ENCODE measurements around the gene SPEN.

SPEN gene

DNA sequence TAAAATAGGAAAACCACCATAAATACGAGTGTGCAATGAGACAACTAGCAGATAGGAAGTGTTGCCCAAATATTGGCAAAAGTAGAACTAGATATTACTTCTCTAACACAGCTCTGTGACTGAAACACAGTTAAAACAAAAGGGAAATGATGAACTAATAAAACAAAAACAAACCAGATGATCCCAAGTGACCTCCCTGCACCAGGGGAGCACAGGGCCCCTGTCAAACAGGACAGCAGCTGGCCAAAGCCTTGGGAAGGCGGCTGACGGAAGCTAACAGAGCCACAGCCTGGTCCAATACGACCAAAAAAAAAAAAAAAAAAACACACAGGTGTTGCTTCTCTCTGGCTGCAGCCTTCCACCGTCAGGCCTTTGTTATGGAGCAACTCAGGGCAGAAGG, 110.6 kb downstream of the SPEN start:
- Histone ChIP-seq H3K4me3 (ENCODE audit: control insufficient read depth in 1 of 7, extremely low read depth in 1 of 7, insufficient read depth in 4 of 7, low read depth in 2 of 7, low read length in 6 of 7) (no peak overlapping the region), H3K27me3 (replicated peaks in 2 of 5; ENCODE audit: control insufficient read depth in 4 of 5, insufficient read depth in 5 of 5, low read length in 4 of 5) (no peaks in the 10 kb centered on the region), H3K4me1 (ENCODE audit: control extremely low read depth in 1 of 4, control insufficient read depth in 4 of 4, insufficient read depth in 4 of 4, low read length in 3 of 4) (peaks cover 7 to 53% (median 27%) of the 10 kb centered on the region in 4 experiments), H3K27ac (ENCODE audit: insufficient read depth in 1 of 2, low read depth in 1 of 2, low read length in 2 of 2, poor library complexity in 1 of 2, severe bottlenecking in 2 of 2) (peak overlapping the region in 1 of 2 experiments; percentile 55), H3K9me3 (ENCODE audit: control extremely low read depth in 1 of 5, control insufficient read depth in 4 of 5, insufficient read depth in 2 of 5, low read depth in 1 of 5, low read length in 4 of 5) (no peaks in the 10 kb centered on the region), H3K36me3 (ENCODE audit: control insufficient read depth in 4 of 4, insufficient read depth in 4 of 4, low read length in 3 of 4) (peaks cover 0 to 10% (median 4%) of the 10 kb centered on the region in 4 experiments)
- ChIA-PET POLR2A (no interaction called here), CTCF (interaction anchor here (0.6 to 2.1 kb wide), 3 partner anchors 27 to 111 kb away, joined by 4 to 5 read pairs (median 5); partner anchors contain the start of gene SPEN)
- WGBS (ENCODE audit: insufficient coverage): 89% methylated on average over 3 of the region's 5 CpGs
- no peak for DNase-seq

DNA sequence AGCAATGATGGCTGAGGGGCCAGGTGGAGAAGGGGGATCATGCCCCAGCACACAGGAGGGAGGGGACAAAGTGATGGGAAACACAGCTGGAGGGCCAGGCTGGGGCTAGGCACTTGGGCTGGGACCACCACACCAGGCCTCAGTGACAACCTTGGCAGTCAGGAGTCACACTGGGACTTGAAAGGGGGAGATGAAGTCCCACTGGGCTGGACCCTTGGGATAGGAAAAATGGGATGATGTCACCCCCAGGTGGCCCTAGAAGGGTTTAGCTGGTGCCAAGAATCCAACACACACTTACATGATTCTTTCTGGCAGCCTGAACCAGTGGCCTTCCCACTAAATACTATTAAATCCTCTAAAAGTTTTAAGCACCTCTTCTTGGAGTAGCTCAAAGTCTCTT, 111.3 kb downstream of the SPEN start:
- Histone ChIP-seq H3K27ac (ENCODE audit: insufficient read depth in 1 of 2, low read depth in 1 of 2, low read length in 2 of 2, poor library complexity in 1 of 2, severe bottlenecking in 2 of 2) (no peak overlapping the region), H3K36me3 (ENCODE audit: control insufficient read depth in 4 of 4, insufficient read depth in 4 of 4, low read length in 3 of 4) (peaks cover 0 to 7% (median 4%) of the 10 kb centered on the region in 4 experiments), H3K4me3 (ENCODE audit: control insufficient read depth in 1 of 7, extremely low read depth in 1 of 7, insufficient read depth in 4 of 7, low read depth in 2 of 7, low read length in 6 of 7) (no peak overlapping the region), H3K27me3 (replicated peaks in 2 of 5; ENCODE audit: control insufficient read depth in 4 of 5, insufficient read depth in 5 of 5, low read length in 4 of 5) (no peaks in the 10 kb centered on the region), H3K4me1 (ENCODE audit: control extremely low read depth in 1 of 4, control insufficient read depth in 4 of 4, insufficient read depth in 4 of 4, low read length in 3 of 4) (peaks cover 7 to 46% (median 24%) of the 10 kb centered on the region in 4 experiments), H3K9me3 (ENCODE audit: control extremely low read depth in 1 of 5, control insufficient read depth in 4 of 5, insufficient read depth in 2 of 5, low read depth in 1 of 5, low read length in 4 of 5) (no peaks in the 10 kb centered on the region)
- POLR2A ChIA-PET: no interaction called here
- no peak for DNase-seq
- CTCF ChIA-PET: interaction anchor here (1.1 to 2.1 kb wide), 5 partner anchors 17 to 156 kb away, joined by 3 to 5 read pairs (median 4); partner anchors contain the start of genes SPEN and ZBTB17

DNA sequence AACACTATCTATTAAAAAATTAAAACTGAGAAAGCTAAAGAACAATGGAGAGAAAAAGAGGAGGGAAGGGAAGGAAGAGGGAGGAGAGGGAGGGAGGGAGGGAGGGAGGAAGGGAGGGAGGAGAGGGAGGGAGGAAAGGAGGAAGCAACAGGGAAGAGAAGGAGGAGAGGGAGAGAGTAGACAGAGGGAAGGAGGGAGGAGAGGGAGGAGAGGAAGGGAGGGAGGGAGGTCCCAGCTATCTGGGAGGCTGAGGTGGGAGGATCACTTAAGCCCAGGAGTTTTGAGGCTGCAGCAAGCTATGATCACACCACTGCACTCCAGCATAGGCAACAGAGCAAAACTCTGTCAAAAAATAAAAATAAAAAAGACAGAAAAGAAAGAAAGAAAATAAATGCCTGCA, 111.9 kb downstream of the SPEN start:
- Histone ChIP-seq H3K36me3 (ENCODE audit: control insufficient read depth in 4 of 4, insufficient read depth in 4 of 4, low read length in 3 of 4) (peaks cover 0 to 6% (median 4%) of the 10 kb centered on the region in 4 experiments), H3K4me1 (ENCODE audit: control extremely low read depth in 1 of 4, control insufficient read depth in 4 of 4, insufficient read depth in 4 of 4, low read length in 3 of 4) (peaks cover 3 to 40% (median 18%) of the 10 kb centered on the region in 4 experiments), H3K9me3 (ENCODE audit: control extremely low read depth in 1 of 5, control insufficient read depth in 4 of 5, insufficient read depth in 2 of 5, low read depth in 1 of 5, low read length in 4 of 5) (no peaks in the 10 kb centered on the region), H3K27me3 (replicated peaks in 2 of 5; ENCODE audit: control insufficient read depth in 4 of 5, insufficient read depth in 5 of 5, low read length in 4 of 5) (no peaks in the 10 kb centered on the region), H3K4me3 (ENCODE audit: control insufficient read depth in 1 of 7, extremely low read depth in 1 of 7, insufficient read depth in 4 of 7, low read depth in 2 of 7, low read length in 6 of 7) (no peak overlapping the region), H3K27ac (ENCODE audit: insufficient read depth in 1 of 2, low read depth in 1 of 2, low read length in 2 of 2, poor library complexity in 1 of 2, severe bottlenecking in 2 of 2) (no peak overlapping the region)
- CTCF ChIA-PET: interaction anchor here (1.1 to 2.1 kb wide), 5 partner anchors 17 to 156 kb away, joined by 3 to 5 read pairs (median 4); partner anchors contain the start of genes SPEN and ZBTB17
- POLR2A ChIA-PET: no interaction called here
- no peak for DNase-seq

DNA sequence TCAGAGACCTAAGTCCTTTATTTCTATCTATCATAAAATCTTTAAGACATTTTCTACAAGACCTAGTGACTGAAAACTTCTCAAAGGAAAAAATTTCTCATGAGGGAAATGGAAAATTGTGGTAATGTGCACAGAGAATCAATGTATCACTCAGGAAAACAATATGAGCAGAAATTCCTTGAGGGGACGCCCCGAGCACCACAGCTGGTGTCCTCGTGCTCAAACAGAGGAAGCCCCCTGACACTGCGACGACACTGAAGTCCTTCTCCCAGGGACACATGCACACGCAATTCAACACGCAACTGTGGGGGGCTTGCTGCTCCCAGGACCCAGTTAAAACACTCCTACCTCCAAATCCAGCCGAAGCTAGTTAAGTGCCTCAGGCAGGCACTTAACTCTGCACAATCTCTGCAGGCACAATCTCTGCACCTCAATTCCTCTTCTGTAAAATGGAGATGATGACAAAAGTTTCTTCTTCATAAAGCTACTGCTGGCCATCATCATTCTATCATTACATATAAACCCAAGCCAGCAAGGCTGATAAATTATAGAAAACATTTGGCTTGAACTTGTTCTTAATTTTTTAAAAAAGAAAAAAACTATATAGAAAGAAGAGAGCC, 112.4 kb downstream of the SPEN start:
- Histone ChIP-seq H3K4me1 (ENCODE audit: control extremely low read depth in 1 of 4, control insufficient read depth in 4 of 4, insufficient read depth in 4 of 4, low read length in 3 of 4) (peaks cover 3 to 37% (median 16%) of the 10 kb centered on the region in 4 experiments), H3K36me3 (ENCODE audit: control insufficient read depth in 4 of 4, insufficient read depth in 4 of 4, low read length in 3 of 4) (peaks cover 0 to 6% (median 4%) of the 10 kb centered on the region in 4 experiments), H3K27me3 (replicated peaks in 2 of 5; ENCODE audit: control insufficient read depth in 4 of 5, insufficient read depth in 5 of 5, low read length in 4 of 5) (no peaks in the 10 kb centered on the region), H3K9me3 (ENCODE audit: control extremely low read depth in 1 of 5, control insufficient read depth in 4 of 5, insufficient read depth in 2 of 5, low read depth in 1 of 5, low read length in 4 of 5) (no peaks in the 10 kb centered on the region), H3K4me3 (ENCODE audit: control insufficient read depth in 1 of 7, extremely low read depth in 1 of 7, insufficient read depth in 4 of 7, low read depth in 2 of 7, low read length in 6 of 7) (no peak overlapping the region), H3K27ac (ENCODE audit: insufficient read depth in 1 of 2, low read depth in 1 of 2, low read length in 2 of 2, poor library complexity in 1 of 2, severe bottlenecking in 2 of 2) (no peak overlapping the region)
- 97% methylated on average over 5 of the region's 8 CpGs for WGBS (ENCODE audit: insufficient coverage)
- POLR2A ChIA-PET: no interaction called here
- CTCF ChIA-PET: interaction anchor here (1.0 to 2.1 kb wide), 7 partner anchors 9 to 157 kb away, joined by 3 to 7 read pairs (median 4); partner anchors contain the start of genes SPEN and ZBTB17
- DNase-seq: no peak

DNA sequence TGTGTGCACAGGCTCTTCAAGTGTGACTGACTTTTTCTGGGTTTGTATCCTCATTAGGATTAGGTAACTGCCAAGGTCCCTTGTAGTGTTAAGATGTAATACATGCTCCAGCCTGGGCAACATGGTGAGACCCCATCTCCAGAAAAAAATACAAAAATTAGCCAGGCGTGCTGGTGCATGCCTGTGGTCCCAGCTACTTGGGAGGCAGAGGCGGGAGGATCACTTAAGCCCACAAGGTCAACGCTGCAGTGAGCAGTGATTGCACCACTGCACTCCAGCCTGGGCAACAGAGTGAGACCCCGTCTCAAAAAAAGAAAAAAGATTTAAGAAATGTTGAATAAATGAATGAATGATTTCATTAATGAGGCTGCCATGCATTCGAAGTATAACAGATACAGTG, 113.3 kb downstream of the SPEN start:
- WGBS (ENCODE audit: insufficient coverage): 100% methylated on average over 3 of the region's 5 CpGs
- peaks cover 0 to 8% (median 4%) of the 10 kb centered on the region in 4 experiments for H3K36me3 ChIP-seq (ENCODE audit: control insufficient read depth in 4 of 4, insufficient read depth in 4 of 4, low read length in 3 of 4)
- no peaks in the 10 kb centered on the region for H3K9me3 ChIP-seq (ENCODE audit: control extremely low read depth in 1 of 5, control insufficient read depth in 4 of 5, insufficient read depth in 2 of 5, low read depth in 1 of 5, low read length in 4 of 5)
- H3K4me1 ChIP-seq (ENCODE audit: control extremely low read depth in 1 of 4, control insufficient read depth in 4 of 4, insufficient read depth in 4 of 4, low read length in 3 of 4): peaks cover 3 to 40% (median 19%) of the 10 kb centered on the region in 4 experiments
- DNase-seq: no peak
- H3K4me3 ChIP-seq (ENCODE audit: control insufficient read depth in 1 of 7, extremely low read depth in 1 of 7, insufficient read depth in 4 of 7, low read depth in 2 of 7, low read length in 6 of 7): no peak overlapping the region
- no peak overlapping the region for H3K27ac ChIP-seq (ENCODE audit: insufficient read depth in 1 of 2, low read depth in 1 of 2, low read length in 2 of 2, poor library complexity in 1 of 2, severe bottlenecking in 2 of 2)
- ChIA-PET CTCF (interaction anchor here (1.0 to 1.2 kb wide), 2 partner anchors 10 to 23 kb away, joined by 3 to 7 read pairs; no protein-coding TSS in a partner anchor), POLR2A (no interaction called here)
- H3K27me3 ChIP-seq (replicated peaks in 2 of 5; ENCODE audit: control insufficient read depth in 4 of 5, insufficient read depth in 5 of 5, low read length in 4 of 5): no peaks in the 10 kb centered on the region

DNA sequence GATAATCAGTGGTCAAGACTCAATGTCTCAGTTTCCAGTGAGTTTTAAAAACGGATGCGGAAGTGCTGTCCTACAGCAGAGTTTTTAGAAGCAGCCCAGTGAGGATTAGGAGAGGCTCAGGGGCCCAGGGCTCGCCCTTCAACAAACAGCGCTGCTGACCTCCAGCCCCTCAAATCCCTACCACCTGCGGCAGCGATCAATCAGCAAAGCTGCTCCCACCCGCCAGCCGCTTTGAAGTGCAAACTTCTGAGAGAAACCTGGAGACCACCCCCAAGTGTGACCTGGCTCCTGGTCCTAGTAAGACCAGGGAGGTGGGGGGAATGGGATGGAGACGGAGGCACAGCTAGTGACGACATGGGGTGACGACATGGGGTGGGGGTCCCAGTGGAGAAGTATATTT, 114.0 kb downstream of the SPEN start:
- no peak for DNase-seq
- H3K9me3 ChIP-seq (ENCODE audit: control extremely low read depth in 1 of 5, control insufficient read depth in 4 of 5, insufficient read depth in 2 of 5, low read depth in 1 of 5, low read length in 4 of 5): no peaks in the 10 kb centered on the region
- H3K27me3 ChIP-seq (replicated peaks in 2 of 5; ENCODE audit: control insufficient read depth in 4 of 5, insufficient read depth in 5 of 5, low read length in 4 of 5): no peaks in the 10 kb centered on the region
- POLR2A ChIA-PET: no interaction called here
- WGBS (ENCODE audit: insufficient coverage): 98% methylated on average over 7 of the region's 11 CpGs
- peaks cover 0 to 8% (median 4%) of the 10 kb centered on the region in 4 experiments for H3K36me3 ChIP-seq (ENCODE audit: control insufficient read depth in 4 of 4, insufficient read depth in 4 of 4, low read length in 3 of 4)
- CTCF ChIA-PET: interaction anchor here (0.6 to 3.1 kb wide), 2 partner anchors 10 to 1222 kb away, joined by 3 to 9 read pairs; no protein-coding TSS in a partner anchor
- no peak overlapping the region for H3K4me3 ChIP-seq (ENCODE audit: control insufficient read depth in 1 of 7, extremely low read depth in 1 of 7, insufficient read depth in 4 of 7, low read depth in 2 of 7, low read length in 6 of 7)
- no peak overlapping the region for H3K27ac ChIP-seq (ENCODE audit: insufficient read depth in 1 of 2, low read depth in 1 of 2, low read length in 2 of 2, poor library complexity in 1 of 2, severe bottlenecking in 2 of 2)
- H3K4me1 ChIP-seq (ENCODE audit: control extremely low read depth in 1 of 4, control insufficient read depth in 4 of 4, insufficient read depth in 4 of 4, low read length in 3 of 4): peaks cover 4 to 40% (median 20%) of the 10 kb centered on the region in 4 experiments

DNA sequence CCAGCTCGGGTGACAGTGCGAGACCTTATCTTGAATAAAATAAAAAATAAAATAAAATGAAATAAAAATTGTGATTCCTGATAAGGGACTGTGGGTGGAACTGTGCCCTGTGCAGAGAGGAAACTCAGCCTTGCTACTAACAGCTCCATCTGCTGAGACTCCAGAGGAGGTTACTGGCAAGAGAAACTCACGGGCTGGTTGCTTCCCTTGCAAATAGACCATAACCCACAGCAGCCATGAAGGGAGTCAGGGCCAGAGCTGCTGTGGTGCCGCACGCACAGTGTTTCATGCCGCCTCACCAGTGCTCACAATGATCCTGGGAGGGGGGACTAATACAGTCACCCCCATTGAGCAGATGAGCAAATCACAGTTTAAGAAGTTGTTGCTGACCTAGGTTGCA, 114.7 kb downstream of the SPEN start:
- Histone ChIP-seq H3K27ac (ENCODE audit: insufficient read depth in 1 of 2, low read depth in 1 of 2, low read length in 2 of 2, poor library complexity in 1 of 2, severe bottlenecking in 2 of 2) (no peak overlapping the region), H3K4me1 (ENCODE audit: control extremely low read depth in 1 of 4, control insufficient read depth in 4 of 4, insufficient read depth in 4 of 4, low read length in 3 of 4) (peaks cover 5 to 45% (median 23%) of the 10 kb centered on the region in 4 experiments), H3K27me3 (replicated peaks in 2 of 5; ENCODE audit: control insufficient read depth in 4 of 5, insufficient read depth in 5 of 5, low read length in 4 of 5) (no peaks in the 10 kb centered on the region), H3K36me3 (ENCODE audit: control insufficient read depth in 4 of 4, insufficient read depth in 4 of 4, low read length in 3 of 4) (peaks cover 0 to 8% (median 4%) of the 10 kb centered on the region in 4 experiments), H3K4me3 (ENCODE audit: control insufficient read depth in 1 of 7, extremely low read depth in 1 of 7, insufficient read depth in 4 of 7, low read depth in 2 of 7, low read length in 6 of 7) (no peak overlapping the region), H3K9me3 (ENCODE audit: control extremely low read depth in 1 of 5, control insufficient read depth in 4 of 5, insufficient read depth in 2 of 5, low read depth in 1 of 5, low read length in 4 of 5) (no peaks in the 10 kb centered on the region)
- ChIA-PET CTCF (interaction anchor here (0.6 to 3.1 kb wide), 4 partner anchors 10 to 1223 kb away, joined by 3 to 9 read pairs (median 5); partner anchors contain the start of gene ZBTB17), POLR2A (interaction anchor here (0.6 kb wide), 1 partner anchor 135 kb away, joined by 3 read pairs; no protein-coding TSS in a partner anchor)
- DNase-seq: peak in 1 of 3 donors; percentile 17
- no CpG with 5 or more reads among the region's 6 CpGs for WGBS (ENCODE audit: insufficient coverage)
